IPS-18c (cell line): Measurements from ENCODE around the gene TRPC3.
A peak's percentile ranks its signal among the peaks of the same experiment; 100 is the strongest.
"Not testable (repeated sequence)": the region's sequence is repeated elsewhere in the genome, so short reads cannot be mapped to it uniquely, and the experiment has no call there.

Source experiments
- H3K4me3 ChIP-seq: 2 replicates; pipeline ENCODE4 v1.7.0; 2013; ENCODE audit warnings: low read depth, mild to moderate bottlenecking, low read length, moderate library complexity; ENCODE audit not compliant: insufficient read depth
- H3K9me3 ChIP-seq: one replicate; pipeline ENCODE4 v1.6.1; 2013; ENCODE audit warnings: mild to moderate bottlenecking, low read length, moderate library complexity; ENCODE audit not compliant: control insufficient read depth, insufficient read depth

Gene TRPC3

DNA sequence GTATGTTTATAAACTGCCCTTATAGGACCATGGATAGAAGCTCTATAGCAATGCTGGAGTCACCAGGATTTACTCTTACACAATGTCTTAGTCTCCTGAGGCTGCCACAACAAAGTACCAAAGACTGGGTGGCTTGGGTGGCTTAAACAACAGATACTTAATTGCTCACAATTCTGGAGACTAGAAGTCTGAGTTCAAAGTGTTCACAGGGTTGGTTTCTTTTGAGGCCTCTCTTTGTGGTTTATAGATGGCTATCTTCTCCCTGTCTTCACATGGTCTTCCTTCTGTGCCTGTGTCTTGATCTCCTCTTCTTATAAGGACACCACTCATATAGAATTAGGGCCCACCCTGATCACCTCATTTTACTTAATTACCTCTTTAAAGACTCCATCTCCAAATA, 2.0 kb upstream of the TRPC3 start:
- Histone ChIP-seq H3K9me3 (no peaks in the 10 kb centered on the region), H3K4me3 (no peak overlapping the region)

DNA sequence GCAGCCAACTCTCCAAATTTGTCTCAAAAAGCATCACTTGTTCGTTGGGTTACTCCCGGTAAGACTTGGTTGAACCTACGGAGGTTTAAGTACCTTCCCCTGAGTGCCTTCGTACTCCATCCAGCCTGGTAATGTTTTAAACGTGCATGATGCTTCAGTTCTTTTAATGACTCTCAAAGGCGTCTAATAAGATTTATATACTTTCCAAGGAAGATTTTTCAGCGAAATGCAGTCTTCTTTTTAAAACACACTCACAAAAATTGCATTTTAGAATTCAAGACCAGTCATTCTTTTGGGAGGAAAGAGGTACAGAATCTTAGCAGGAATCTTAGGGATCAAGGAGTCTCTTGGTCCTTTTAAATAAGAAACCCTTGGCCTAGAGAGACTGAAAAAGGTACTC, 430 bp upstream of the TRPC3 start:
- Histone ChIP-seq H3K9me3 (no peaks in the 10 kb centered on the region), H3K4me3 (peak overlapping the region; percentile 46)

GRCh38 chr4:121950680-121951520, 960 bp downstream of the TRPC3 start:
- peak overlapping the region; percentile 70 for H3K4me3 ChIP-seq
- H3K9me3 ChIP-seq: no peaks in the 10 kb centered on the region

- H3K4me3 ChIP-seq: peak overlapping the region; percentile 60
- H3K9me3 ChIP-seq: no peaks in the 10 kb centered on the region
Measured at GRCh38 chr4:121950212-121950679, 1.6 kb downstream of the TRPC3 start.

GRCh38 chr4:121946644-121947043, 5.2 kb downstream of the TRPC3 start:
- H3K9me3 ChIP-seq: no peaks in the 10 kb centered on the region
- H3K4me3 ChIP-seq: no peak overlapping the region

DNA sequence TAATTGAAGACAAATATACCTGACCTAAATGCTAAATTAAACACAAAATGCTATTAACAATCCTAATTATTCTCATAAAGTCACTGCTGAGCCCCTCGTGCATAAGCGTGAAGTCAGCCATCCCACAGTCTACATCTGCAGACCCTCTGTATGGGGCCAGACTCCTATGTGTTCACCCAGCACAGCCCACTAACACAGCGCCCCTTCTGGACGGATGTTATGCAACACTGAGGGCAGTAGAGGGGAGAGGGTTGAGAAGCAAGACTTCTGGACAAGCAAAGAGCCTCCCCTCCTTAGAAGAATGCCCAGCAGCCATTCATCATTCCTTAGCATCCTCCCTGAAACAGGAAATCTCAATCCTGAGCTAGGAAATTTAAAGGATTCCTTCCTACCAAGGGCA, 7.9 kb downstream of the TRPC3 start:
- H3K4me3 ChIP-seq: no peak overlapping the region
- H3K9me3 ChIP-seq: no peaks in the 10 kb centered on the region

DNA sequence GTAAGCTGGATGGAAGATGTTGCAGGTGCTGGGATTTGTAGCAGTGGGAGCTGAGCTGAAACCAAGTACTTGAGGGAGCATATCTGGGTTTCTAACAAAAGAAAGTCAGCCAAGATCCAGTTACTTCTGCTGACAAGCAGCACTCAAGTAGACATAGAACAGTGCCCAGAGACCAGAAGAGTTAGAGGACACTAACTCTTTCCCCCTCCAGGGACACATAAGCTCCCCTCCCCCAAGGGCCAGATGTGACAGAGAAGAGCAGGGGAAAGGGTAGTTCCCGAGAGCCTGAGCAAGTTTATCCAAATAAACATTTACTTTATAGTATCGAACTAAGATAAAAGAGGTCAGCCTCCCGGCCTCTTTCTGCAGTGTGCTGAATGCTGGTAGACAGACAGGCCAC, 12.2 kb downstream of the TRPC3 start:
- no peaks in the 10 kb centered on the region for H3K9me3 ChIP-seq
- H3K4me3 ChIP-seq: no peak overlapping the region

- no peaks in the 10 kb centered on the region for H3K9me3 ChIP-seq
Measured at GRCh38 chr4:121938282-121939092, 13.4 kb downstream of the TRPC3 start.

GRCh38 chr4:121936101-121936500, 15.8 kb downstream of the TRPC3 start:
- peaks cover 2% of the 10 kb centered on the region for H3K9me3 ChIP-seq

More at GRCh38 chr4:121938282-121939092, 13.4 kb downstream of the TRPC3 start:
- no peak overlapping the region for H3K4me3 ChIP-seq

DNA sequence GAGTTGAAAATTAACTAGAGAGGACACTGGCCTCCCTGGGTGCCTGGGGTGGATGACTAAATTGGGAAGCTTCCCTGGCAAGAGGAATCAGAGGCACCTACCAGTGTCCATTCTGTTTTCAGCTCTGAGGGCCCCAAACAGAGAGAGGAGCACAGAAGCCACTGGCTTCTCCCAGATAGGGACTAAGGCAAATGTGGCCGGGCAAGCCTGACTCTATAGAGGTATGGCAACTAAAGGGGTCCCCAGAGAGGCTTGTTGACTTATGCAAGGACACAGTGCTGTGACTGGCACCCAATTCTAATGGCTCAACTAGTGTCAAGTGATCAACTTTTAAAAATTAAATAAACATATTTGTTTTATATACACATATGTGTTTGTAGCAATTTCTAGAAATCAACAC, 17.2 kb downstream of the TRPC3 start:
- Histone ChIP-seq H3K9me3 (peaks cover 2% of the 10 kb centered on the region), H3K4me3 (no peak overlapping the region)

More at GRCh38 chr4:121936101-121936500, 15.8 kb downstream of the TRPC3 start:
- no peak overlapping the region for H3K4me3 ChIP-seq

DNA sequence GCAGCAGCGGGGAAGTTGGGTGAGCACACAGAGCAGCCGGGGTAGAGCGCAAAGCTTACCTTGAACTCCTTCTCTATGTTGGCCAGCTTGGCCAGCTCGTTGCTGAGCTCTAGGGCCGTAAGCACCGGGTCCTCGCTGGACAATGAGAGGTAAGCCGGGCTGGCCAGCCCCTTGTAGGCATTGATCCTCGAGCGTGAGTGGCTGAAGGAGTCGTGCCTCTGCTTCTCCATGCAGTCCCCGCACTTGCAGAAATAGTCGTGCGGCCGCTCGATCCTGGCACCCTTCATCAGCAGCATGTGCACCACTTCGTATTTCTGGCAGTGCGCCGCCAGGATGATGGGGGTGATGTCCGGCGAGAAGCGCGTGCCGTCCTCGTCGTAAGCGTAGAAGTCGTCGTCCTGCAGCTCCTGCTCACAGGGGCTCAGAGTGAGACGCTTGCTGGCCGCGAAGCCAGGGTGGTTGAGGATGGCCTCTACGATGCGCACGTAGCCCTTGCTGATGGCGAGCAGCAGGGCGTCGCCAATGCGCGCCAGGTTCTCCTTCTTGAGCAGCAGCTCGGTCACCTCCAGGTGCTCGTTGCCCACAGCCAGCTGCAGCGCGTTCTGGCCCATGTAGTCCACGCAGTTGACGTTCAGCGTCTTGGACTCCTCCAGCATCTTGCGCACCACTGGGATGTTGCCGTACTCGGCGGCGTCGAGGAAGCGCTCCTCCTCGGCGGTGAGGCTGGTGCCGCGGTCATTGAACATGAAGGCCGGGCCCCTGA, 19.5 kb downstream of the TRPC3 start:
- Histone ChIP-seq H3K4me3 (no peak overlapping the region), H3K9me3 (peaks cover 2% of the 10 kb centered on the region)

GRCh38 chr4:121930304-121930703, 21.6 kb downstream of the TRPC3 start:
- peaks cover 2% of the 10 kb centered on the region for H3K9me3 ChIP-seq

DNA sequence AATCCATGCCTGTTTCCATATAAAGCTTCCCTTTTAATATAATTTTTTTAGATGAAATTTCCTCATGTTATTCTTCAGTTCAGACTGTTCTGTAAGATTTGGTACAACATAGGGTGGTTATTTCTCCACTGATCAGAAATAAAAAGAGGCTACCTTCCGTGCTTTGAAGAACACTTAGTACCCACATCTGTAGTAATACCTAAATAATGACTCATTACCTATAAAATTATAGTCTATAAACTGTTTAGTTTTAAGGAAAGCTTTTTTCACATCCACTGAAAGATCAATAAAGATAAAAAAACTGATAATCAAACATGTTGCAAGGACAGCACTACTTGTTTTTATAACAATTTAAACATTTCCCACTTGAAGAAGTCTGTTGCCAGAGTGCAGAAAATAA, 23.9 kb downstream of the TRPC3 start:
- Histone ChIP-seq H3K9me3 (peaks cover 2% of the 10 kb centered on the region), H3K4me3 (no peak overlapping the region)

More at GRCh38 chr4:121930304-121930703, 21.6 kb downstream of the TRPC3 start:
- H3K4me3 ChIP-seq: no peak overlapping the region

GRCh38 chr4:121926490-121926889, 25.4 kb downstream of the TRPC3 start:
- H3K4me3 ChIP-seq, H3K9me3 ChIP-seq: not testable (repeated sequence)

GRCh38 chr4:121923306-121923705, 28.6 kb downstream of the TRPC3 start:
- Histone ChIP-seq H3K9me3 (no peaks in the 10 kb centered on the region), H3K4me3 (no peak overlapping the region)

DNA sequence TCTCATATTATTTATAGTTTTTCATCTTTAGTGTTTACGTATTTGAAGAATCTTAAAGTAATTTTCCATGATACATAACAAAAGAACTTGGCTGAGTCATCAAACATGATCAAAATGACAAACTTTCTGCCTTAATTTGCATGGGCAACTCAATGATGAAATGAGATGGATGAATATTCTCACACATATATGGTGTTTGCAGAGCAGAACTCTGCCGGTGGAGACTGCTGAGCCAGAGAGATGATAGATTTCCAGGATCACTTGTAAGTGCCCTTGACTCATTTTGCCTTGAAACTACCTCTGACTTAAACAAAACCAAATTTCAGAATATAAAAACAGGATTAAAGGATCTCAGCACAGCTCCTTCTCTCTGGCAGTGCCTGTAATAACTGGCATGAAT, 38.2 kb downstream of the TRPC3 start:
- H3K4me3 ChIP-seq: no peak overlapping the region
- no peaks in the 10 kb centered on the region for H3K9me3 ChIP-seq

DNA sequence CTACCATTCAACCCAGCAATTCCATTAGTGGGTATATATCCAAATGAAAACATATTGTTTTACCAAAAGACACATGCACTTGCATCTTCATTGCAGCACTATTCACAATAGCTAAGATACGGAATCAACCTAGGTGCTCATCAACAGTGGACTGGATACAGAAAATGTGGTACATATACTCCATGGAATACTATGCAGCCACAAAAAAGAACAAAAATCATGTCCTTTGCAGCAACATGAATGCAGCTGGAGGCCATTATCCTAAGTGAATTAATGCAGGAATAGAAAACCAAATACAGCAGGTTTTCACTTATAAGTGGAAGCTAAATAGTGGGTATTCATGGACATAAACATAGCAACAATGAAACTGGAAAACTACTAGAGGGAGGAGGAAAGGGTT, 43.5 kb downstream of the TRPC3 start:
- Histone ChIP-seq H3K4me3 (no peak overlapping the region), H3K9me3 (no peaks in the 10 kb centered on the region)
